Smooth muscle cell (in vitro differentiated cells): ENCODE results near the gene POLR1A. TPM values are rescaled to one million over a fixed set of nuclear protein-coding genes. Genes with fewer than 3 reads are reported as not detected.

Experiments used
- DNase-seq: peaks from one replicate; lab custom pipeline; 2025; ENCODE audit not compliant: unreplicated experiment; lab: John Stamatoyannopoulos, UW
- H2AFZ ChIP-seq: fragments of 200-600 bp; sonication (generic); 2 replicates; pipeline ENCODE4 v1.6.0; 2016; ENCODE audit warnings: antibody characterized with exemption, low read depth, mild to moderate bottlenecking
- H3F3A ChIP-seq: fragments of 200-600 bp; sonication (generic); 2 replicates; pipeline ENCODE4 v1.6.0; 2017; ENCODE audit warnings: antibody characterized with exemption, low read depth
- H3K27ac ChIP-seq: fragments of 200-600 bp; sonication (generic); 2 replicates; pipeline ENCODE4 v1.5.1; 2016; ENCODE audit warnings: low read depth, mild to moderate bottlenecking
- H3K27me3 ChIP-seq: fragments of 200-600 bp; sonication (generic); 2 replicates; pipeline ENCODE4 v1.6.1; 2016; ENCODE audit warnings: low read depth, mild to moderate bottlenecking
- H3K36me3 ChIP-seq: fragments of 200-600 bp; sonication (generic); 2 replicates; pipeline ENCODE4 v1.5.1; 2016; ENCODE audit warnings: low read depth
- H3K4me1 ChIP-seq: fragments of 200-600 bp; sonication (generic); 2 replicates; pipeline ENCODE4 v1.5.1; 2016; ENCODE audit warnings: low read depth
- H3K4me2 ChIP-seq: fragments of 200-600 bp; sonication (generic); 2 replicates; pipeline ENCODE4 v1.6.0; 2016; ENCODE audit warnings: mild to moderate bottlenecking
- H3K4me3 ChIP-seq: fragments of 200-600 bp; sonication (generic); 2 replicates; pipeline ENCODE4 v1.5.1; 2016; ENCODE audit warnings: mild to moderate bottlenecking
- H3K79me2 ChIP-seq: fragments of 200-600 bp; sonication (generic); 2 replicates; pipeline ENCODE4 v1.6.0; 2016; ENCODE audit warnings: low read depth, mild to moderate bottlenecking
- H3K9ac ChIP-seq: fragments of 200-600 bp; sonication (generic); 2 replicates; pipeline ENCODE4 v1.6.0; 2016; ENCODE audit warnings: low read depth
- H3K9me3 ChIP-seq: fragments of 200-600 bp; sonication (generic); replicated peaks from 2 replicates; pipeline ENCODE4 v1.5.1; 2016; ENCODE audit warnings: low read depth
- H4K20me1 ChIP-seq: fragments of 200-600 bp; sonication (generic); 2 replicates; pipeline ENCODE4 v1.6.0; 2016; ENCODE audit warnings: low read depth
- CTCF ChIP-seq: fragments of 200-600 bp; sonication (generic); IDR thresholded peaks from 2 replicates; pipeline ENCODE4 v1.5.1; 2017; ENCODE audit warnings: borderline replicate concordance, mild to moderate bottlenecking, antibody characterized with exemption; ENCODE audit not compliant: insufficient read depth, poor library complexity, severe bottlenecking
- WGBS: methylation state at CpG from one replicate; pipeline ENCODE4 v1.1.7; 2016; ENCODE audit warnings: low lambda C conversion rate; 5-methylcytosine and 5-hydroxymethylcytosine counted together
- polyA plus RNA-seq: library from polyadenylated mRNA; unstranded; fragments of >200 nt; fragmentation: Nextera tagmentation; extraction: Ambion mirVana; gene quantifications from 2 replicates; pipeline ENCODE4 v1.2.1, GENCODE V29; 2016
- total RNA-seq: library from RNA; depleted of rRNA; stranded (reverse); fragments of >200 nt; gene quantifications from 2 replicates; pipeline ENCODE4 v1.2.3, GENCODE V29; 2014

Gene POLR1A
- total and polyA plus RNA-seq, 2 experiments from 2014 or later: 4.9 to 20.8 TPM

GRCh38 chr2:86006524-86006923 is 99.2 kb downstream of the POLR1A start:
- no peak overlapping the region for H3K9ac ChIP-seq
- no peaks in the 10 kb centered on the region for H3K79me2 ChIP-seq
- WGBS: 83% methylated on average over 2 of the region's 2 CpGs
- no peaks in the 10 kb centered on the region for H3K36me3 ChIP-seq
- H3F3A ChIP-seq: no peaks in the 10 kb centered on the region
- no peak overlapping the region for H3K27ac ChIP-seq
- no peak overlapping the region for H3K4me2 ChIP-seq
- no peak overlapping the region for H3K4me3 ChIP-seq
- no peaks in the 10 kb centered on the region for H3K4me1 ChIP-seq
- H4K20me1 ChIP-seq: no peaks in the 10 kb centered on the region
- DNase-seq: no peak
- H3K9me3 ChIP-seq: no peaks in the 10 kb centered on the region
- no peak for TF ChIP-seq CTCF
- H3K27me3 ChIP-seq: no peaks in the 10 kb centered on the region
- no peak overlapping the region for H2AFZ ChIP-seq

- DNase-seq: no peak
- peaks cover 14% of the 10 kb centered on the region for H3F3A ChIP-seq
- no peak overlapping the region for H3K4me3 ChIP-seq
- H3K9ac ChIP-seq: no peak overlapping the region
- H4K20me1 ChIP-seq: no peaks in the 10 kb centered on the region
- 98% methylated on average over 3 of the region's 3 CpGs for WGBS
- H3K36me3 ChIP-seq: no peaks in the 10 kb centered on the region
- no peaks in the 10 kb centered on the region for H3K79me2 ChIP-seq
- no peaks in the 10 kb centered on the region for H3K4me1 ChIP-seq
- H3K27ac ChIP-seq: no peak overlapping the region
- no peak overlapping the region for H2AFZ ChIP-seq
- no peak overlapping the region for H3K4me2 ChIP-seq
- no peaks in the 10 kb centered on the region for H3K27me3 ChIP-seq
- H3K9me3 ChIP-seq: no peaks in the 10 kb centered on the region
- no peak for TF ChIP-seq CTCF
Observed at GRCh38 chr2:86003967-86004366, 101.7 kb downstream of the POLR1A start.

- Histone ChIP-seq H3F3A (peaks cover 14% of the 10 kb centered on the region), H3K9ac (no peak overlapping the region), H2AFZ (no peak overlapping the region), H3K36me3 (no peaks in the 10 kb centered on the region), H3K27ac (no peak overlapping the region), H3K4me3 (no peak overlapping the region), H3K79me2 (no peaks in the 10 kb centered on the region), H3K4me1 (peaks cover 3% of the 10 kb centered on the region), H3K9me3 (no peaks in the 10 kb centered on the region), H3K4me2 (no peak overlapping the region), H4K20me1 (no peaks in the 10 kb centered on the region), H3K27me3 (no peaks in the 10 kb centered on the region)
- 93% methylated on average over 1 of the region's 1 CpG for WGBS
- no peak for DNase-seq
- TF ChIP-seq CTCF: no peak
Observed at GRCh38 chr2:86003104-86003503, 102.6 kb downstream of the POLR1A start.

GRCh38 chr2:86002375-86002774 is 103.3 kb downstream of the POLR1A start:
- no peak for DNase-seq

More at GRCh38 chr2:86002375-86002774, 103.3 kb downstream of the POLR1A start:
- no peaks in the 10 kb centered on the region for H3K9me3 ChIP-seq
- H4K20me1 ChIP-seq: no peaks in the 10 kb centered on the region
- 91% methylated on average over 4 of the region's 4 CpGs for WGBS
- no peak overlapping the region for H2AFZ ChIP-seq
- no peak for TF ChIP-seq CTCF
- no peak overlapping the region for H3K4me3 ChIP-seq
- H3K9ac ChIP-seq: no peak overlapping the region
- peaks cover 10% of the 10 kb centered on the region for H3K4me1 ChIP-seq
- H3K27ac ChIP-seq: no peak overlapping the region
- no peaks in the 10 kb centered on the region for H3K79me2 ChIP-seq
- no peak overlapping the region for H3K4me2 ChIP-seq
- H3K27me3 ChIP-seq: no peaks in the 10 kb centered on the region
- H3F3A ChIP-seq: peaks cover 14% of the 10 kb centered on the region
- H3K36me3 ChIP-seq: no peaks in the 10 kb centered on the region
